Measurements from ENCODE around the gene SIGLEC12.
A peak's percentile ranks its signal among the peaks of the same experiment; 100 is the strongest.
"Not testable (repeated sequence)": the region's sequence is repeated elsewhere in the genome, so short reads cannot be mapped to it uniquely, and the experiment has no call there.

The SIGLEC12 gene

DNA sequence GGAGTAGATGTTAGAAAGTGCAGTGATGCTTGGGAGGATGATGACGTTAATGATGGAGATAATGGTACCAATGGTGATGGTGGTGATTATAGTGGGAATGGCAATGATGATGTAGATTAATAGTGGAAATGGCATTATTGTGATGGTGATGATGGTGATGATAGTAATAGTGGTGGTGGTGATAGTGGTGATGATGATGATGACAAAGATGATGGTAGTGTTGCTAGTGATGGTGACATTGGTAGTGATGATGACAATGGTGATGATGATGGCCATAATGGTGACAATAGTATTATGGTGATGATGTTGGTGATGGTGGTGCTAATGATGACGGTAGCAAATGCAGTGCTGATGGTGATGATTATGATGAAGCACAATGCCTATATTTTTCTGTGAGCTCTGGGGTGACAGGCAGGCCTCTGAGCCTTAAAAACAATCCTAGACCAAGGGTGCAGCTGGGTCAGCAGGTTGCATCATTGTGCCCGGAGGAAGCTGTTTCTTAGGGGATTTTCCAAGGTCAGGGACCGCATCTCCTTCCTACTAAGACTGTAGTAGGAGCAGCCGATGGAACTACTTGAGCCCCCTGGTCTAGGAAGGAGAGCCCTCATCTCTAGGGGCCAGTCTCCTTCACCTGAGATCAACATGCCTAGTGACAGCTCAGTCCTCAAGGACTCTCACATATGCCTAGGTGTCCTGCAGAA lies 15.5 kb downstream of the SIGLEC12 start:
- DNase-seq (ENCODE audit: low read depth in 2 of 3, low spot score in 1 of 3), result no peak

GRCh38 chr19:51480590-51480989 lies 21.0 kb downstream of the SIGLEC12 start:
- DNase-seq (ENCODE audit: low read depth in 2 of 3, low spot score in 1 of 3), result no peak

- peak in 2 of 3 donors; percentile 23 to 28 for DNase-seq (ENCODE audit: low read depth in 2 of 3, low spot score in 1 of 3)
These were observed 21.9 kb downstream of the SIGLEC12 start for GRCh38 chr19:51479531-51480331.

DNA sequence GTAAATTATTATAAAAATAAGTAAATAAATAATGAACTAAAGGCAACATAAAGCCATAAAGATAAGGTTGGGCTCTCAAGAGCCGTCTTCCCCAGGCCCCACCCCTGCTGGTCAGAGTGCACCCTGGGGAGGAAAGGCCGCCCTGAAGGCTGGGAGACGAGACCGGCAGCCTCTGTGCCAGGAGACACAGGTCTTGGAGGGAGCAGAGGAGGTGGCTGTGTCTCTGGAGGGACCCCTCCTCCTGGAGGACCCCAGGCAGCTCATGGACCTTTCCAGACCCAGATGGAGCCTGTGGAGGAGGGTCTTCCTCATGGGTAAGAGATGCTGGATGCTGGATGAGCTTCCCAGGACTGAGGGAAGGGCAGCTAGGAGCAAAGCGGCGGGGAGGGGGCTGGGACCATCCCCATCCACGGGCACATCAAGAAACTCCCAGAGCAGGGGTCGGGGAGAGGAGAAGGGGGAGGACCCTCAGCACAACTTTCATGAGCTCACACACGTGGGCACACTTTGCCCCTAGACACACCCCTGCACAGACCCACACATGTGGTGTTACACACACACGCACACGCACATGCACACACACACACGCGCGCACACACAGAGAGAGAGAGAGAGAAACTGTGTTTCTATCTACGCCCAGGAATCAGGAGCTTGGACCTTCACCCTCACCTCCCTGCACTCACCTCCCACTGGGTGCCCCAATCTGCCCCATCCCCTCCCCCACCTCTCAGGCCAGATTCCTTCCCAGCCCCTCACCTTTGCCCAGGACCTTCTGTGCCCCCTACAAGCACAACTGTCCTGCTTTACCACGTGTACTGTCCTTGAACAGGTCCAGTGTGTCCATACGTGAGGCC lies 23.0 kb downstream of the SIGLEC12 start, which contains the start of gene CEACAM18:
Gene CEACAM18 (plus strand): TSS at position 159 of the 854 bp plus-strand sequence.
- no peak for DNase-seq (ENCODE audit: low read depth in 2 of 3, low spot score in 1 of 3)

DNA sequence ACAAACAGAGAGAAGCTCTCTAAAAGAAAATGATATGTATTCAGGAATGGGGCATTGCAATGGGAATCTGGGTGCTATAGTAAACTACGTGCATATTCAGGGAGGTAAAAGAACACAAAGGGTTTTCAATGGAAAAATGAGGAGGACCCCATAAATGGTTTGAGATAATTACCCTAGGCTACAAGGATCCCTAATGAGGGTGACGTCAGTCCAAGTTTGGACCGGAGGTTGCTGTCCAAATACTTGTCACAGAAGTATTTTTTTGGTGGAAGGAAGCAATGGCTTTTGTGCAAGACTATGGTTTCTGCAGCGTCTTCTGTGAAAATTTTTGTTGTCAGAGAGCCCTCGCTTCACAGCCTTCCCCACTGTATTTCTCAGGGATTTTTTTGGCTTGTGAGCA lies 24.3 kb downstream of the SIGLEC12 start:
- DNase-seq (ENCODE audit: low read depth in 2 of 3, low spot score in 1 of 3), result no peak

DNA sequence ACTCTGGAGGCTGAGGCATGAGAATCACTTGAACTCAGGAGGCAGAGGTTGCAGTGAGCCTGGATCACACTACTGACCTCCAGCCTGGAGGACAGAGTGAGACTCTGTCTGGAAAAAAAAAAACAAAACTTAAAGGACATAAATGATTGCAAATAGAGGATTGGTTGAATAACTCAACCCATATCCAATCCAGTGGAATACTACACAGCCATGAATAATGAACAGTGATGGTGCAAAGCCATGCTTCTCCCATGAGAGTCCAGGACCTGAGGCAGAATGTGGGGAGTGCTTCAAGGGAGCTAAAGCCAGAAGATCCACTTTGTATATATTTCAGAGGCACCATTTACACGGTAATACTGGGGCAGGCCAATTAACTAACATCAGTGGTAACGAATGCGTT lies 25.4 kb downstream of the SIGLEC12 start:
- DNase-seq (ENCODE audit: low read depth in 2 of 3, low spot score in 1 of 3), result no peak

GRCh38 chr19:51473009-51473707 lies 28.4 kb downstream of the SIGLEC12 start:
- peak; percentile 79 to 96 (median 82) for DNase-seq (ENCODE audit: low read depth in 2 of 3, low spot score in 1 of 3)

DNA sequence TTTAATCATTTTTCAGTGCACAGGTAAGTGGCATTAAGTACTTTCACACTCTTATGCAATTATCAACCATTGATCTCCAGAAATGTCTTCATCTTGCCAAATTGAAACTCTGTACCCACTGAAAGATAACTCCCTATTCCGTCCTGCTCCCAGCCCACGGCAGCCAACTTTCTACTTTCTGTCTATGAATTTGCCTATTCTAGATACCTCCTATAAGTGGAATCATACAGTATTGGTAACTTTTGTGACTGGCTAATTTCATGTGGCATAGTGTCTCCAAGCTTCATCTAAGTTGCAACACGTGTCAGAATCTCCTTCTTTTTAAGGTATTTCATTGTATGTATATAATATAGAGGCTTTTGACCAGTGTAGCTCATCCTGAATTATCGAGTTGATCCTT lies 29.0 kb downstream of the SIGLEC12 start:
- DNase-seq (ENCODE audit: low read depth in 2 of 3, low spot score in 1 of 3), result no peak

- DNase-seq (ENCODE audit: low read depth in 2 of 3, low spot score in 1 of 3), result no peak
These were observed 30.1 kb downstream of the SIGLEC12 start for GRCh38 chr19:51471527-51471926.

- no peak for DNase-seq (ENCODE audit: low read depth in 2 of 3, low spot score in 1 of 3)
These were observed 30.6 kb downstream of the SIGLEC12 start for GRCh38 chr19:51470966-51471365.

DNA sequence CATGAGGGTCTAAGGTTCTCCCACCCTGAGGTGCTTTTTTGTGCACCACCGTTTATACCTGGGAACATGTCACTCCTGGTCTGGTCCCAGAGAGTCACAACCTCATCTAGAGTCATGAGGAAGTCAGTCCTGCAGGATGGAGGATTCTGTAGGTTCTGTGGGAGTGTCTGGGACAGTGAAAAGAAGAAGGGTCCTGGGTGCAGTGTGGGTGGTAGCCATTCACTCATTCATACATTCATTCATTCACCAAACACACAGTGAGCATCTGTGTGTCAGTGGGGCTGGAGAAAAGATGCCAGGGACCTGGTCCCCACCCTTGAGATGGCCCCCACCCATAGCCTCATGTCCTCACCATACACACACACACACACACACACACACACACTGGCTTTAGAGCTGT lies 32.0 kb downstream of the SIGLEC12 start:
- no peak for DNase-seq (ENCODE audit: low read depth in 2 of 3, low spot score in 1 of 3)

GRCh38 chr19:51469162-51469561 lies 32.4 kb downstream of the SIGLEC12 start:
- no peak for DNase-seq (ENCODE audit: low read depth in 2 of 3, low spot score in 1 of 3)

- DNase-seq (ENCODE audit: low read depth in 2 of 3, low spot score in 1 of 3), result no peak
These were observed 33.1 kb downstream of the SIGLEC12 start for GRCh38 chr19:51468545-51468920.

GRCh38 chr19:51467864-51468544 lies 33.6 kb downstream of the SIGLEC12 start:
- no peak for DNase-seq (ENCODE audit: low read depth in 2 of 3, low spot score in 1 of 3)

GRCh38 chr19:51466723-51467122 lies 34.9 kb downstream of the SIGLEC12 start:
- no peak for DNase-seq (ENCODE audit: low read depth in 2 of 3, low spot score in 1 of 3)

- not testable (repeated sequence) for DNase-seq (ENCODE audit: low read depth in 2 of 3, low spot score in 1 of 3)
These were observed 37.5 kb downstream of the SIGLEC12 start for GRCh38 chr19:51463976-51464581.

- no peak for DNase-seq (ENCODE audit: low read depth in 2 of 3, low spot score in 1 of 3)
These were observed 38.9 kb downstream of the SIGLEC12 start for GRCh38 chr19:51462681-51463080.

DNA sequence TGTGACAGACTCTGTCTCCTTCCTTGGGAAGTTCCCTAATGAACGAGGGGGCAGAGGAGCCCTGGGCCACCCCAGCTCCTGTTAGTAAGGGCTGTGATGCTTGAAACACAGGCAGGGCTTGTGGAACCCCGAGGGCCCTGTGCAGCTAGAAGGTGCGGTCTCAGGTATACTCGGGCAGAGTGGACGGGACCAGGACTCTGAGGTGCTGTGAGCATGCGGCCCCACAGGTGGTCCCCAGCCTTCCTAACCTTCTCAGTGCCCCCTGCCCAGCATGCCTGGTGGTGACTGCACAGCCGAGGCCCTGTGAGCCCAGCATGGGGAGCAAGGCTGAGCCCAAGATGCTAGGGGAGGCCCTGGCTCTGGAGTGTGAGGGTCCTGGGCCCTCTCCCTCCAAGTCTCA lies 39.3 kb downstream of the SIGLEC12 start:
- no peak for DNase-seq (ENCODE audit: low read depth in 2 of 3, low spot score in 1 of 3)

DNA sequence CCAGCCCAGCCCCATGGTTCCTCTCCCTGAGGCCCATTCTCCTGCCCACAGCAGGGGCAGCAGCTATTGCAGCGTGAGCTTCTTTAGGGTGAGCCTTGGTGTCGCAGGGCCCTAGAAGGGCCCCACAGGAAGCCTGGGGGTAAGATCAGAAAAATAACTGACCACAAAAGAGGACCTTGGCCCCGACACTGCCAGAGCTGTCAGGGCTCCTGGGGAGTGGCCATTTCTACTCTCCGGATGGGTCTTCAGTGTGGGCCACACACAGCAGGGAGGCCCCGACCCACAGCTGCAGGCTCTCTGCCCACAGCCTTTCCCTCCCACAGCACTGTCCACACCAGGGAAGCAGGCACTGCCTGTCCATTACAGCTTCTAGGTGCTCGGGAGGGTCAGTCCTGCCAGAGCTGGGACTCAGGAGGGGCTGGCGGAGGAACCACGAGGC lies 39.9 kb downstream of the SIGLEC12 start:
- DNase-seq (ENCODE audit: low read depth in 2 of 3, low spot score in 1 of 3), result no peak
